Fibroblast of skin of abdomen (primary cell): ENCODE results near the gene CCDC18. TPM values are rescaled to one million over a fixed set of nuclear protein-coding genes. Genes with fewer than 3 reads are reported as not detected.
"Not testable (repeated sequence)": the region's sequence is repeated elsewhere in the genome, so short reads cannot be mapped to it uniquely, and the experiment has no call there.

Source experiments
- DNase-seq: peaks from one replicate; pipeline ENCODE4 v3.0.0-alpha.2; 2013
- polyA plus RNA-seq, 2 experiments: library from polyadenylated mRNA; unstranded; fragments of 120-200 nt; gene quantifications; one replicate each; pipeline ENCODE4 v1.2.1, GENCODE V29; 2013; ENCODE audit not compliant: insufficient read length in 2 of 2

The CCDC18 gene
- 6.3 TPM for polyA plus RNA-seq (2013, experiment 1 of 2; ENCODE audit: insufficient read length)
- 6.2 TPM for polyA plus RNA-seq (2013, experiment 2 of 2; ENCODE audit: insufficient read length)

GRCh38 chr1:93180723-93181613, at the start of gene CCDC18:
Gene CCDC18 (plus strand): TSS chr1:93180724. CDS start chr1:93183362, 2,638 bp downstream.
- peak; percentile 37 for DNase-seq

GRCh38 chr1:93132638-93133037, 47.9 kb upstream of the CCDC18 start:
- no peak for DNase-seq

- DNase-seq = no peak
Observed at GRCh38 chr1:93136445-93136844, 44.1 kb upstream of the CCDC18 start.

- no peak for DNase-seq
Observed at GRCh38 chr1:93137604-93138292, 42.8 kb upstream of the CCDC18 start.

- no peak for DNase-seq
Observed at GRCh38 chr1:93140106-93140505, 40.4 kb upstream of the CCDC18 start.

- DNase-seq = no peak
Observed at GRCh38 chr1:93142161-93142560, 38.4 kb upstream of the CCDC18 start.

GRCh38 chr1:93143136-93143535, 37.4 kb upstream of the CCDC18 start:
- DNase-seq = no peak

- DNase-seq = no peak
Observed at GRCh38 chr1:93143769-93144168, 36.8 kb upstream of the CCDC18 start.

- DNase-seq = peak; percentile 29
Observed at GRCh38 chr1:93148001-93148400, 32.5 kb upstream of the CCDC18 start.

- no peak for DNase-seq
Observed at GRCh38 chr1:93150729-93151128, 29.8 kb upstream of the CCDC18 start.

GRCh38 chr1:93151474-93151873, 29.1 kb upstream of the CCDC18 start:
- DNase-seq = no peak

GRCh38 chr1:93152835-93153234, 27.7 kb upstream of the CCDC18 start:
- DNase-seq = no peak

GRCh38 chr1:93154898-93155297, 25.6 kb upstream of the CCDC18 start:
- DNase-seq = no peak

GRCh38 chr1:93155335-93155734, 25.2 kb upstream of the CCDC18 start:
- no peak for DNase-seq

- no peak for DNase-seq
Observed at GRCh38 chr1:93159337-93159736, 21.2 kb upstream of the CCDC18 start.

- not testable (repeated sequence) for DNase-seq
Observed at GRCh38 chr1:93163314-93163713, 17.2 kb upstream of the CCDC18 start.

- no peak for DNase-seq
Observed at GRCh38 chr1:93164816-93165215, 15.7 kb upstream of the CCDC18 start.

- not testable (repeated sequence) for DNase-seq
Observed at GRCh38 chr1:93165895-93166294, 14.6 kb upstream of the CCDC18 start.

GRCh38 chr1:93167006-93167405, 13.5 kb upstream of the CCDC18 start:
- DNase-seq = no peak

GRCh38 chr1:93170141-93170678, 10.3 kb upstream of the CCDC18 start:
- not testable (repeated sequence) for DNase-seq

- DNase-seq = peak; percentile 29
Observed at GRCh38 chr1:93171549-93172034, 8.9 kb upstream of the CCDC18 start.

GRCh38 chr1:93172778-93173177, 7.7 kb upstream of the CCDC18 start:
- peak; percentile 60 for DNase-seq

- not testable (repeated sequence) for DNase-seq
Observed at GRCh38 chr1:93174638-93175037, 5.9 kb upstream of the CCDC18 start.
